Hepatocyte (in vitro differentiated cells): ENCODE results near the gene MYO1D.

Source experiments
- CTCF ChIP-seq: fragments of 200-600 bp; sonication (generic); IDR thresholded peaks from 2 replicates; pipeline ENCODE4 v1.5.1; 2016; ENCODE audit warnings: antibody characterized with exemption, mild to moderate bottlenecking; ENCODE audit not compliant: poor library complexity
- EZH2 ChIP-seq: fragments of 200-600 bp; sonication (generic); IDR thresholded peaks from 2 replicates; pipeline ENCODE4 v1.6.1; 2016; ENCODE audit warnings: antibody characterized with exemption, mild to moderate bottlenecking, borderline replicate concordance
- EZH2phosphoT487 ChIP-seq: fragments of 200-600 bp; sonication (generic); IDR thresholded peaks from one replicate; pipeline ENCODE4 v1.6.1; 2018; ENCODE audit warnings: antibody characterized with exemption, mild to moderate bottlenecking, low read depth, moderate library complexity; ENCODE audit not compliant: unreplicated experiment, severe bottlenecking

GRCh38 chr17:32877164-32877764 is 340 bp upstream of the MYO1D start:
- TF ChIP-seq CTCF: peak; percentile 72
- TF ChIP-seq EZH2: no peak
- TF ChIP-seq EZH2phosphoT487: no peak
